ENCODE measurements around the gene MED9. TPM values are rescaled to one million over a fixed set of nuclear protein-coding genes. Genes with fewer than 3 reads are reported as not detected.

Gene MED9
- total RNA-seq, 2 experiments from 2014 or later, result 21.8 to 27.5 TPM

DNA sequence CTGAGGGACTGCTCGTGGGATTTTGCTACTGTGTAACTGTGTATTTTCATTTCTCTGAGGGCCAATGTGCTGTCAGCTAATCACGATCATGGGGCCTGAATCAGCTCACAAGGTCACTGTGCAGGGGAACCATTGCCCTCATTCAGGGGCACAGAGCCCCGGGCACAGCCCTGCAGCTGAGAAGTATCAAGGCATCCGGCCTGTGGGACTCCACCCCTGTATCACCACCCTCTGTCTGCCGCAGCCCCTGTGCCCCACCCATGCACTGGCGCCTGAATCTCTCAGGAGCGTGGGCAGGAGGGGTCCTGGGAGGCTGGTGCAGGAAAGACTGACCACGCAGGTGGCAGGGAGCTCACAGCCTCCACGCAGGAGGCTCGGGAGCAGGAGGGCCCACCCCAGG lies 62.8 kb downstream of the MED9 start:
- H3K4me2 ChIP-seq (ENCODE audit: low read length), result no peak overlapping the region

DNA sequence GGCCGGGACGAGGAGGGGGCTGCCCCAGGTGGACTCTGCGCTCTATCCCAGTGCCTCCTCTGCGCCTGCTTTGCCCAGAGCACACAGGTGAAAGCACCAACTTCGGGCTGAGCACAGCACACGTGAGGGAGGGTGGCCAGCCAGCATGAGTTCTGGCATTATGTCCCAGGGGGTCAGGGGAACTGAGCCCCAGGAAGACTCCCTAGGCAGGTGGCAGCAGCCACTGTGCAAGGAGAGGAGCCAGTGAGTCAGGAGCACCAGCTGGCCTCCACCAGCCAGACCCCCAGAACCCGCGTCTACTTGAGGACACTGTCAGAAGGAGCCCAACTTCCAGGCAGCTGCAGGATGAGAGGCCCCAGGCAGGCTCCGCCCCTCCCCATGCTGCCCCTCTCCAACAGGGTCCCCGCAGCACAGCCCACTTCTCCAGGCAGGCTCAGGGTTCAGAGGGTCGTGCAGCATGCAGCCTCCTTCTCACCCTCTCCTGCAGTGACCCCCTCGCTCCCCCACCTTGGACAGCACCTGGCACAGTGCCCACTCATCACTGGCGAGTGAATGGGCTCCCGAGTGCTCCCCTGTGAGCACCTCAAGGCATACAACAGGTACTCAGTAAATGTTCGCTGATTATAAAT lies 63.6 kb downstream of the MED9 start:
- POLR2A ChIA-PET, result no interaction called here
- intact Hi-C loops (cut with micrococcal nuclease; ENCODE audit: unreplicated experiment), result no loop called here
- no peak for DNase-seq (ENCODE audit: low spot score)

More for the DNA sequence above, 62.8 kb downstream of the MED9 start:
- BruUV-seq (replicated peaks), result no TSS peak
- ChIA-PET CTCF (ENCODE audit: unreplicated experiment) (interaction anchor here (0.7 kb wide), 1 partner anchor 129 kb away, joined by 7 read pairs; no protein-coding TSS in a partner anchor), POLR2A (no interaction called here)
- no peaks in the 10 kb centered on the region for H3K4me1 ChIP-seq (ENCODE audit: insufficient read depth, low read length, poor library complexity, severe bottlenecking)
- H2AFZ ChIP-seq (ENCODE audit: low read length), result no peak overlapping the region
- H4K20me1 ChIP-seq (ENCODE audit: insufficient read depth, low read length), result no peaks in the 10 kb centered on the region
- TF ChIP-seq, protein P1, sequence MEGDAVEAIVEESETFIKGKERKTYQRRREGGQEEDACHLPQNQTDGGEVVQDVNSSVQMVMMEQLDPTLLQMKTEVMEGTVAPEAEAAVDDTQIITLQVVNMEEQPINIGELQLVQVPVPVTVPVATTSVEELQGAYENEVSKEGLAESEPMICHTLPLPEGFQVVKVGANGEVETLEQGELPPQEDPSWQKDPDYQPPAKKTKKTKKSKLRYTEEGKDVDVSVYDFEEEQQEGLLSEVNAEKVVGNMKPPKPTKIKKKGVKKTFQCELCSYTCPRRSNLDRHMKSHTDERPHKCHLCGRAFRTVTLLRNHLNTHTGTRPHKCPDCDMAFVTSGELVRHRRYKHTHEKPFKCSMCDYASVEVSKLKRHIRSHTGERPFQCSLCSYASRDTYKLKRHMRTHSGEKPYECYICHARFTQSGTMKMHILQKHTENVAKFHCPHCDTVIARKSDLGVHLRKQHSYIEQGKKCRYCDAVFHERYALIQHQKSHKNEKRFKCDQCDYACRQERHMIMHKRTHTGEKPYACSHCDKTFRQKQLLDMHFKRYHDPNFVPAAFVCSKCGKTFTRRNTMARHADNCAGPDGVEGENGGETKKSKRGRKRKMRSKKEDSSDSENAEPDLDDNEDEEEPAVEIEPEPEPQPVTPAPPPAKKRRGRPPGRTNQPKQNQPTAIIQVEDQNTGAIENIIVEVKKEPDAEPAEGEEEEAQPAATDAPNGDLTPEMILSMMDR (conservative IDR thresholded peaks at IDR 0.05; ENCODE audit: low read length), result no peak
- no peak for TF ChIP-seq EZH2phosphoT487 (IDR thresholded peaks at IDR 0.05; ENCODE audit: borderline replicate concordance, low read depth, low read length)
- intact Hi-C loops (cut with micrococcal nuclease; ENCODE audit: unreplicated experiment), result no loop called here
- DNase-seq (ENCODE audit: low spot score), result no peak
- no peaks in the 10 kb centered on the region for H3K9me3 ChIP-seq (ENCODE audit: low read length)
- no peaks in the 10 kb centered on the region for H3K36me3 ChIP-seq (ENCODE audit: insufficient read depth, low read length)
- H3K27ac ChIP-seq (ENCODE audit: low read depth, low read length, poor library complexity, severe bottlenecking), result no peak overlapping the region
- H3K79me2 ChIP-seq (ENCODE audit: insufficient read depth, low read depth, low read length), result no peaks in the 10 kb centered on the region
- H3K9me2 ChIP-seq (ENCODE audit: insufficient read depth, low read length), result no peaks in the 10 kb centered on the region
- H3K4me3 ChIP-seq (ENCODE audit: low read depth, low read length, poor library complexity, severe bottlenecking), result no peak overlapping the region

More for the DNA sequence above, 63.6 kb downstream of the MED9 start:
- CTCF ChIA-PET (ENCODE audit: unreplicated experiment), result interaction anchor here (0.6 kb wide), 1 partner anchor 17 kb away, joined by 3 read pairs; no protein-coding TSS in a partner anchor
- no peak overlapping the region for H3K4me3 ChIP-seq (ENCODE audit: low read depth, low read length, poor library complexity, severe bottlenecking)
- H3K4me1 ChIP-seq (ENCODE audit: insufficient read depth, low read length, poor library complexity, severe bottlenecking), result no peaks in the 10 kb centered on the region
- TF ChIP-seq EZH2phosphoT487 (IDR thresholded peaks at IDR 0.05; ENCODE audit: borderline replicate concordance, low read depth, low read length), result no peak
- TF ChIP-seq, protein P1 (conservative IDR thresholded peaks at IDR 0.05; ENCODE audit: low read length), result no peak
- BruUV-seq (replicated peaks), result no TSS peak
- no peaks in the 10 kb centered on the region for H3K79me2 ChIP-seq (ENCODE audit: insufficient read depth, low read depth, low read length)
- no peaks in the 10 kb centered on the region for H3K36me3 ChIP-seq (ENCODE audit: insufficient read depth, low read length)
- H3K4me2 ChIP-seq (ENCODE audit: low read length), result no peak overlapping the region
- H4K20me1 ChIP-seq (ENCODE audit: insufficient read depth, low read length), result no peaks in the 10 kb centered on the region
- H2AFZ ChIP-seq (ENCODE audit: low read length), result no peak overlapping the region
- H3K9me2 ChIP-seq (ENCODE audit: insufficient read depth, low read length), result no peaks in the 10 kb centered on the region
- H3K9me3 ChIP-seq (ENCODE audit: low read length), result no peaks in the 10 kb centered on the region
- H3K27ac ChIP-seq (ENCODE audit: low read depth, low read length, poor library complexity, severe bottlenecking), result no peak overlapping the region

Data from OCI-LY7 (cell line).